GM18499 (cell line): ENCODE measurements around the gene PLXNB1.
"Not testable (repeated sequence)": the region's sequence is repeated elsewhere in the genome, so short reads cannot be mapped to it uniquely, and the experiment has no call there.

Source experiments
- ATAC-seq: cut with Tn5 transposase; IDR thresholded peaks from one replicate; pipeline ENCODE4 v1.9.1; 2021; ENCODE audit warnings: moderate number of reproducible peaks; ENCODE audit not compliant: insufficient read depth, unreplicated experiment

Gene PLXNB1, protein sequence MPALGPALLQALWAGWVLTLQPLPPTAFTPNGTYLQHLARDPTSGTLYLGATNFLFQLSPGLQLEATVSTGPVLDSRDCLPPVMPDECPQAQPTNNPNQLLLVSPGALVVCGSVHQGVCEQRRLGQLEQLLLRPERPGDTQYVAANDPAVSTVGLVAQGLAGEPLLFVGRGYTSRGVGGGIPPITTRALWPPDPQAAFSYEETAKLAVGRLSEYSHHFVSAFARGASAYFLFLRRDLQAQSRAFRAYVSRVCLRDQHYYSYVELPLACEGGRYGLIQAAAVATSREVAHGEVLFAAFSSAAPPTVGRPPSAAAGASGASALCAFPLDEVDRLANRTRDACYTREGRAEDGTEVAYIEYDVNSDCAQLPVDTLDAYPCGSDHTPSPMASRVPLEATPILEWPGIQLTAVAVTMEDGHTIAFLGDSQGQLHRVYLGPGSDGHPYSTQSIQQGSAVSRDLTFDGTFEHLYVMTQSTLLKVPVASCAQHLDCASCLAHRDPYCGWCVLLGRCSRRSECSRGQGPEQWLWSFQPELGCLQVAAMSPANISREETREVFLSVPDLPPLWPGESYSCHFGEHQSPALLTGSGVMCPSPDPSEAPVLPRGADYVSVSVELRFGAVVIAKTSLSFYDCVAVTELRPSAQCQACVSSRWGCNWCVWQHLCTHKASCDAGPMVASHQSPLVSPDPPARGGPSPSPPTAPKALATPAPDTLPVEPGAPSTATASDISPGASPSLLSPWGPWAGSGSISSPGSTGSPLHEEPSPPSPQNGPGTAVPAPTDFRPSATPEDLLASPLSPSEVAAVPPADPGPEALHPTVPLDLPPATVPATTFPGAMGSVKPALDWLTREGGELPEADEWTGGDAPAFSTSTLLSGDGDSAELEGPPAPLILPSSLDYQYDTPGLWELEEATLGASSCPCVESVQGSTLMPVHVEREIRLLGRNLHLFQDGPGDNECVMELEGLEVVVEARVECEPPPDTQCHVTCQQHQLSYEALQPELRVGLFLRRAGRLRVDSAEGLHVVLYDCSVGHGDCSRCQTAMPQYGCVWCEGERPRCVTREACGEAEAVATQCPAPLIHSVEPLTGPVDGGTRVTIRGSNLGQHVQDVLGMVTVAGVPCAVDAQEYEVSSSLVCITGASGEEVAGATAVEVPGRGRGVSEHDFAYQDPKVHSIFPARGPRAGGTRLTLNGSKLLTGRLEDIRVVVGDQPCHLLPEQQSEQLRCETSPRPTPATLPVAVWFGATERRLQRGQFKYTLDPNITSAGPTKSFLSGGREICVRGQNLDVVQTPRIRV (N-terminal part only)

DNA sequence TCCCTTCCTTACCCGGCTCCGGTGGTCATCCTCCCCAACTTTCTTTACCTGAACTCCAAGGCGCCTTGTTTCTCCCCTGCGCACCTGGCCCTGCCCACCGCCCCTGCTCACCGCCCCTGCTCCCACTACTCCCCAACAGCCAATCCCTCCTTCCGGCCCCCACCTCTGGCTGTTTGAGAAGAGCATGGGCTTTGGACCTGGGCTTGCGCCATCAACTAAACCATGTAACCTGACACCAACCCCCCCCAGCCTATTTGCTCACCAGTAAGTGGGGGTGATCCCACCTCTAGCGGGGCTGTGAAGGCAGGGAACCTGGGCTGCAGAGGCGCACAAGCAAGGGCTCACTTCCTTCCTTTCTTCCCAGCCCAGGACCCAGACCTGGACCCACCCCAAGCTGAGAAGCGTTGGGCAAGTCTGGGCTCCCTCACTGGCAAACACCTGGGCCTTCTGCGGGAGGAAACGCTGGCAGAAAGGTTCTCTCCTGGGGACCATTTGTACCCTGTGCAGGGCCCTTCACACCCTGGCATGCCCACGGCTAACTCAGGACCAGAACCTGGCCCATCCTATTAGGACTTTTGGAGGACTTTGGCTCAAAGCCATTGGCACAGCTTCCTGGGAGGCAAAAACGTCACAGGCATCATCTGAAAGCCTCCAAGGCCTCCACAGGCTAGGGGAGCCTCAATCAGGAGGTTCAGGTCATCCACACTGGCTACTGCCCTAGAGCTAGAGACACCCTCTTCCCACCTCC is at the start of gene PLXNB1:
Gene PLXNB1, minus strand, starts transcription at position 127 of the 748 bp plus-strand sequence. CDS start 5,475 bp downstream, outside the sequence.
- no peak for ATAC-seq

DNA sequence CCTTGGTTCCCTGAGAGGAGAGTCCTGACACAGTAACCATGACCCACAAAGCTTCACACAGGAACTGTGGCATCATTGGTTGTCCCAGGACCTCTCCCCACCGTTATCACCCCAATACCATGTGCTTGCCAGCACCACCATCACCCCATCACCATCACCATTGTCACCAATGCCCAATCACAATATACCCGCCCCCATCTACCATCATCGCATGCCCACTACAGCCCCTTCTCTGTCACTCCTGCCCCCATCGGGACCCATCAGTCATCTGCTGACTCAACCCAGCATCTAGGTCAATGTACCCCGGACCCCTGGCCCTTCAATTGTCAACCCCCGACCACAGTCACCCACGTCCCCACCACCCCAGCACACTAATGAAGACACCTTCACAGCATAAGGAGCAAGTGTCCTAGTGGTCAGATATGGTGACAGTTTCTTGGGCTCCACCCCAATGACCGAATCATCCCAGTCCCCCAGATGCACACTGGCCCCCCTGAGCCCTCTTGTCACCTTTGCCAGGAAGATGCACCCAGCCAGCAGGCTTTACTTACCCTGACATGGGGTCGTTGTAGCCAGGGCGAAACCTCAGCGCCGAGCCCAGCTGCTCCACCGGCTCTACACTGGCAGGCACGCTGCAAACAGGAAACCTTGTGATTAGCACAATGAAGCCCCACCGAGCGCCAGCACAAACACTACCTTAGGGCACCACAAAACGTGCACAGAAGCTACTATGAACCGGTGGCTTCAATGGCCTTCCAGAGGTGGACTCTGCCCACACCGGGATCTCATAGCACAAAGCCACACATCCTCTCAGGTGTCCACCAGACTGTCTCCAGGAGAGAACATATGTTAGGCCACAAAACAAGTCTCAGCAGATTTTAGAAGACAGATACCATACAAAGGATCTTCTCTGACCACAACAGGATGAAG is 49.0 kb upstream of the PLXNB1 start:
- ATAC-seq = no peak

- ATAC-seq = no peak
Measured at GRCh38 chr3:48477959-48478520, 48.2 kb upstream of the PLXNB1 start.

DNA sequence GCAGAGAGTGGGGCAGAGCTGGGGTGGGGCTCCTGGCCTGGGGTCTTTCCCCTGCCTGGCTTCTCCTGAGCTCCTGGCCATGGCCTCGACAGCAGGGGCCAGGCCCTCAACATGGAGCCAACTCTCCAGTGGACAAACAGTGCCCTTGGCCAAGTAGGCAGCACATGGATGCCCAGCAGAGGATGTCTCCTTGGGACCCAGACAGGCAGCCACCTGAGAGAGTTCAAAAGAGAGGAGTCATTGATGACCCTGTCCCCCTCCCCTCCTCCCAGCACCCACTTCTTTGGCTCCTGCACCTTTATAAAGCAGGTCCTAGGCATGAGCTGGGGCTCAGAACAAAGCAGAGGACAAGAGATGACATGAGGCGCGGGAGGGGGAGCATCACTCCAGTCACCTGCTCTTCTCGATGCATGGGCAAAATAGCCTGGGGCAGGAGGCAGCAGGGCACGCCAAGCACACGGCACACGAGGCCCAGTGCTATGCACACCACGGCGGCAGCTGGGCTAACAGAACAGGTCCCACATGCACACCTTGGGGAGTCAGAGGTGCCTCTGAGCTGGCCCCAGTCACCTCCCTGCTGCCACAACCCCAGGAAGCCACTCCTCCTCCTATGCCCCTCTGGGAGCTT is 46.7 kb upstream of the PLXNB1 start:
- no peak for ATAC-seq

GRCh38 chr3:48475188-48475587 is 45.3 kb upstream of the PLXNB1 start:
- ATAC-seq = no peak

DNA sequence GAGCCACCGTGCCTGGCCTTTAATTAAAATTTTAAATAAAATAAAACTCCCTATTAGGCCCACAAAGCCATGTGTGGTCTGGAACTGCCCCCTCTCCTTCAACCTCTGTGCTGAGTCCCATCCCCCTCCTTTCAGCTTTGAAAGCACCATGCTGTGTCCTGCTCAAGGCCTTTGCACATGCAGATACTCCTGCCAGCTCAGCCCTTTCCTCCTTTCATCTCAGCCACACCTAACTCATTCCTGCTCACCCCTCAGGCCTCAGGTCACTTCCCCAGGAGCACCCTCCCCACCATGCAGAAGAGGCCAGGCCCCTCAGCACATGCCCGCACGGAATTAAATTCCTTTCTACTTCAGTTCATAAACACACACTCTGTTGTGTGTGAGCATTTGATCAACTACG is 44.7 kb upstream of the PLXNB1 start:
- no peak for ATAC-seq

DNA sequence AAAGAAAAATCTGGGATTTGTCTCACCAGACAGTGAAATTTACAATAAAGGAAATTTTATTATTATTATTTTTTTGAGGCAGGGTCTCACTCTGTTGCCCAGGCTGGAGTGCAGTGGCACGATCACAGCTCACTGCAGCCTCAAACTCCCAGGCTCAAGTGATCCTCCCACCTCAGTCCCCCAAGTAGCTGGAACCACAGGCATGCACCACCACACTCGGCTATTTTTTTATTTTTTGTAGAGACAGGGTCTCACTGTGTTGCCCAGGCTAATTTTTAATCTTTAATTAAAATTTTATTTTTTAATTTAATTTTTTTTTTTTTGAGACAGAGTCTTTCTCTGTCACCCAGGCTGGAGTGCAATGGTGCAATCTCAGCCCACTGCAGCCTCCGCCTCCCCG is 44.1 kb upstream of the PLXNB1 start:
- not testable (repeated sequence) for ATAC-seq

DNA sequence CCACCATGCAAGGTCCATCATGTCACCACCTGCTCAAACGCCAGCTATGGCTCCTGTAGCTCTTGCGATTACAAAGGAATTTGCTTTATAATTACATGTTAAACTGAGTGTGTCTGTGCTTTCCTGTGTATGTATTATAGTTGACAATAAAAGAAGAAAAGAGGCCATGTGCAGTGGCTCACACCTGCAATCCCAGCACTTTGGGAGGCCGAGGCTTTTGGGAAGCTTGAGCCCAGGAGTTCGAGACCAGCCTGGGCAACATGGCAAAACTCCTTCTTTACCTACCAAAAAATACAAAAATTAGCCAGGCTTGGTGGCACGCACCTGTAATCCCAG is 43.7 kb upstream of the PLXNB1 start:
- ATAC-seq = no peak

GRCh38 chr3:48472923-48473616 is 43.2 kb upstream of the PLXNB1 start:
- ATAC-seq = peak; percentile 59

GRCh38 chr3:48472673-48472922 is 42.7 kb upstream of the PLXNB1 start:
- ATAC-seq = no peak

GRCh38 chr3:48470286-48470685 is 40.4 kb upstream of the PLXNB1 start:
- no peak for ATAC-seq

DNA sequence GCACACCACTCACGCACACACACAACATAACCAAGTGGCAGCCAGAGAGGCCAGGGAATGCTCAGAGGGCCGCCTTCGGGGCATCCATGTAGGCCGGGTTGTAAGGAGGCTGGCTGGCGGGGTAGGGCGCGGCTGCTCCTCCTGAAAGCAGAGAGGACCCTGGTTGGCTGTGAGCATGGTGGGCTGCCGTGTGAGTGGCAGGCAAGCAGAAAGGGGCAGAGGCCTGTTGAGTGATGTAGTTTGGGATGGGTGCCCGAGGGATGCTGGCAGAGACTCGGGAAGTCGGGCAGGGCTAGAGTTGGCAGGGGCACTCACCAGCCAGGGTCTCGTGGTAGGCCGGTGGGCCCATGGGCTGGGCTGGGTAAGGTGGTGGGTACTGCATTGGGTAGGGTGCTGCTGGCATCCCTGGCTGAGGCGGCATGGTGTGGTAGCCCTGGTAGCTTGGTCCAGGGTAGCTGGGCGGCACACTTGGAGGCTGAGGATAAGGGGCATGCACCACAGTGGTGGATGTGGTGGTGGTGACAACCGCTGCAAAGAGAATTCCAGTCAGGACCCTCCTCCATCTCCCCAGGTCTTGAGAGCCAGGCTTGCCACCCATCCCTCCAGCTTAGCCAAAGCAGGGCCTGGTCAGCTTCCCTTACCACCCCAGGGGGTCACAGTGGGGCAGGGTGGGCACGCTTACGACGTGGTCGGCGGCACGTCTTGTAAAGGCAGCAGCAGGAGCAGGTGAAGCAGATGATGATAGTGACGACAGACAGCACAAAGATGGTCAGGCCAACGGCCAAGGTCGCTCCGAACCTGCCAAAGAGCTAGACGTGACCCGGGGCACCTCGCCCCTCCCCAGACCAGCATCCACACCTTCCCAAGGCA is 39.4 kb upstream of the PLXNB1 start:
- ATAC-seq = no peak

DNA sequence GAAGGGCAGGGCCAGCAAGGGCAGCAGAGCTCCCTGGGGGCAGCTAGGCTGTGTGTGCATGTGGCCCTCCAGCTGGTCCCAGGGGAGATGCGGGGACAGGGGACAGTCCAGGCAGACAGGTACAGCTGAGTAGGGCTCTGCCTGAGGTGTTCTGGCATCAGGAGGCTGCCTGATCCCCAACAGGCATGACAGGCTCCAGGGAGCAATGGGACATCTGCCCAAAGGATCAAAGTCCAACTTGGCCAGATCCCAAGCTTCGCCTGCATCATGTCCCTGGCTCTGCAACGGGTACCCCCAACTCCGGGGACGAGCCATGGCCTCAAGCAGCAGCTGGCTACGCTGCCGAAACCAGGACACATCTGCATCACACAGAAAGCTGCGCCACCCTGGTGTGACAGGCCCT is 38.4 kb upstream of the PLXNB1 start:
- ATAC-seq = no peak

DNA sequence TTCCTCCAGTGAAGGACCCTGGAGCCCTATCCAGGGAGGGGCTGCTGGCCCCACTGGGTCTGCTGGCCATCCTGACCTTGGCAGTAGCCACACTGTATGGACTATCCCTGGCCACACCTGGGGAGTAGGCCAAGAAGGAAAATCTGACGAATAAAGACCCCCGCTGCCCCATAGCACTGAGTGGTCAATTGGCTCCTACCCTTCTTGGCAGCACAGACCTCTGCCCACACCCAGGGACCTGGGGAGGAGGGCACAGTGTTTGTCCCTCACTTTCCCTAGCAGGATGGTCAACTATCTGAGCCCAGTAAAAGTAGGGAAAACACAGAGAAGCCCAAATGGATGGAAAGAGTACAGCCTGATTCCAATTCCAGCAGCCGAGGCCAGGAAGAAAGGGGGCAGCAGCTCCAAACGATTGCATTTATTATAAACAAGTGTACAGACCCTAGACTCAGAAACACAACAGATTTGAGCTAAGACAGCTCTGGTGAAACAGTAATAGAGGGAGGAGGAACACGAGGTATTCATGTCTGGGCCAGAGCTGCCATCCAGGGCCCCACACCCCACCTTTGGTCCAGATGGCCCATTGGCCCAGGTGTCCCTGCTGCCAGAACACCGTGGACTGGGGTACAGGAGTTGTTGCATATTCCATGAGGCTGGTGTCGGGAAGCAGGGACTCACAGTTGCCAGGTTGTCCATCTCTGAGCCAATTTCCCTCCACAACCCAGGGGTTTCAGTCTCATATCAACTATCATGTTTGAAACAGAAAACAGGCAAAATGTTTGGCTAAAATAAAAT is 37.8 kb upstream of the PLXNB1 start:
- no peak for ATAC-seq

- no peak for ATAC-seq
Measured at GRCh38 chr3:48467110-48467454, 37.2 kb upstream of the PLXNB1 start.

GRCh38 chr3:48466386-48467109 is 36.7 kb upstream of the PLXNB1 start:
- no peak for ATAC-seq
